NCI-H510A treated with DMSO at 0.1 percent for 48 hours (cell line): ENCODE measurements around the gene CNTN5.

Source experiments
- DNase-seq: peaks from one replicate; lab custom pipeline; 2025; lab: John Stamatoyannopoulos, UW

Gene CNTN5

GRCh38 chr11:100328626-100329340 lies 1308.0 kb downstream of the CNTN5 start:
- no peak for DNase-seq

- DNase-seq: no peak
Measured at GRCh38 chr11:100329352-100329751, 1308.6 kb downstream of the CNTN5 start.

GRCh38 chr11:100336873-100337272 lies 1316.1 kb downstream of the CNTN5 start:
- no peak for DNase-seq

- no peak for DNase-seq
Measured at GRCh38 chr11:100338144-100338840, 1317.5 kb downstream of the CNTN5 start.

GRCh38 chr11:100340466-100341319 lies 1319.9 kb downstream of the CNTN5 start:
- no peak for DNase-seq

GRCh38 chr11:100353083-100353482 lies 1332.3 kb downstream of the CNTN5 start:
- DNase-seq: no peak

- DNase-seq: no peak
Measured at GRCh38 chr11:100354736-100355135, 1334.0 kb downstream of the CNTN5 start.

GRCh38 chr11:100356035-100356434 lies 1335.3 kb downstream of the CNTN5 start:
- DNase-seq: no peak

GRCh38 chr11:100359281-100359680 lies 1338.5 kb downstream of the CNTN5 start:
- no peak for DNase-seq

- DNase-seq: no peak
Measured at GRCh38 chr11:100367892-100368291, 1347.1 kb downstream of the CNTN5 start.

GRCh38 chr11:100383357-100383865 lies 1362.7 kb downstream of the CNTN5 start:
- DNase-seq: no peak

GRCh38 chr11:100396266-100396665 lies 1375.5 kb downstream of the CNTN5 start:
- no peak for DNase-seq

- no peak for DNase-seq
Measured at GRCh38 chr11:100397401-100397800, 1376.7 kb downstream of the CNTN5 start.

GRCh38 chr11:100403816-100404215 lies 1383.1 kb downstream of the CNTN5 start:
- DNase-seq: no peak

GRCh38 chr11:100404907-100405306 lies 1384.2 kb downstream of the CNTN5 start:
- no peak for DNase-seq
